Lower lobe of right lung (tissue), 2 donors: ENCODE results near the gene CNPPD1. TPM values are rescaled to one million over a fixed set of nuclear protein-coding genes. Genes with fewer than 3 reads are reported as not detected.

Experiments used
- ATAC-seq, 2 donors: fragments of 200-7000 bp; cut with Tn5 transposase; one replicate each; pipeline ENCODE4 v1.9.1; 2020 to 2022; ENCODE audit warnings: mild to moderate bottlenecking in 2 of 2, moderate library complexity in 2 of 2
- DNase-seq: peaks from one replicate; pipeline ENCODE4 v3.0.0-alpha.2; 2020
- H3K27ac ChIP-seq: fragments of 200-600 bp; one replicate; pipeline ENCODE4 v1.8.0; 2022
- H3K27me3 ChIP-seq: fragments of 200-600 bp; one replicate; pipeline ENCODE4 v1.8.0; 2022; ENCODE audit warnings: low read depth
- H3K36me3 ChIP-seq: fragments of 200-600 bp; one replicate; pipeline ENCODE4 v1.8.0; 2022; ENCODE audit warnings: mild to moderate bottlenecking
- H3K4me1 ChIP-seq: fragments of 200-600 bp; one replicate; pipeline ENCODE4 v1.8.0; 2022
- H3K4me3 ChIP-seq: fragments of 200-600 bp; one replicate; pipeline ENCODE4 v1.8.0; 2022; ENCODE audit warnings: mild to moderate bottlenecking
- H3K9me3 ChIP-seq: fragments of 200-600 bp; one replicate; pipeline ENCODE4 v1.8.0; 2022
- CTCF ChIP-seq: fragments of 200-600 bp; IDR thresholded peaks from one replicate; pipeline ENCODE4 v1.8.0; 2022; ENCODE audit warnings: antibody characterized with exemption, mild to moderate bottlenecking
- intact Hi-C: fragments of 100-400 bp; cut with DNase I; formaldehyde crosslinking; loops from one replicate; pipeline ENCODE4 v1.11.0; 2022
- total RNA-seq: library from RNA; stranded (reverse); fragmentation: NEBNext Ultra II Directional; extraction: Animal tissue kit (Norgen Biotek cat#: 25700); gene quantifications from one replicate; pipeline ENCODE4 v1.2.1, GENCODE V29; 2021
- donor health status: DM: no; HTN: yes; CAD: no; lungs with severe emphysema.

CNPPD1 gene
- total RNA-seq, 1 donor from 2014 or later = 67.7 TPM

GRCh38 chr2:219123356-219124135 lies 53.2 kb downstream of the CNPPD1 start:
- no peak for TF ChIP-seq CTCF
- intact Hi-C loops = no loop called here
- no peak overlapping the region for H3K4me3 ChIP-seq
- H3K27me3 ChIP-seq = no peaks in the 10 kb centered on the region
- H3K27ac ChIP-seq = no peak overlapping the region
- ATAC-seq (no peak), DNase-seq (no peak)
- no peaks in the 10 kb centered on the region for H3K9me3 ChIP-seq
- no peaks in the 10 kb centered on the region for H3K36me3 ChIP-seq
- peaks cover 60% of the 10 kb centered on the region for H3K4me1 ChIP-seq

DNA sequence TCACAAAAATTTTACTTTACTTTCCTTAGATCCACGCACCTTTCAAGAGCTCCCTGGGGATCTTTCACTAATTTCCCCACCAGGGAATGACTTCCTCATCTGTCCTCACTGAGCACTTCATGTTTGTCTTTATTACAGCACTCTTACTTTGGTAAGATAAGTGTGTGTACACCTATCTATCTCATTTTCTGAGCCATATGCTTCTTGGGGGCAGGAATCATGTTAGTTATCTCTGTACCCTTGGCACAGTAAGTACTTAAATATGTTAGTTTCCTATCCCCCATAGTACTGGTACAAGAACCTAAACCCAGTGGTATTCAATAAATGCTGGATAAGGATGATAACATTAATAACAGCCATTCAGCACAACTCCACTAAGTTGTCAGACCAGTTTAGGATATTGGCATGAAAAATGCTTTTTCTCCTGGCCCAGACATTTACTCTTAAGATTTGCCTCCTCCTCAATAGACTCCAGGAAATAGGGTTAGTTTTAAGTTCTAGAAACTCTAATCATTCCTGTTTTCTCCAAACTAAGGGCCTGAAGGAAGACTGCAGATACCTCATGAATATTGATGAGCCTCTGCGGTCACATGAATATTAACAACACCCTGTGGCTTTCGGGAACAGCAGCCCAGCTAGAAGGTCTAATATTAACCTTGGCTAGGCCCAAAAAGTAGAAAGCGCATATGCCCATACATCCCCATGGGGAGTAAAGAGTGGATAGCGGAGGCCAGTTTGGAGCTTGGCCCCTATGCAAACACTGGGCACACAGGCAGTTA lies 54.3 kb downstream of the CNPPD1 start:
- TF ChIP-seq CTCF = no peak
- Histone ChIP-seq H3K4me3 (no peak overlapping the region), H3K36me3 (no peaks in the 10 kb centered on the region), H3K9me3 (no peaks in the 10 kb centered on the region), H3K27ac (peak overlapping the region; percentile 8), H3K4me1 (peaks cover 57% of the 10 kb centered on the region), H3K27me3 (no peaks in the 10 kb centered on the region)
- ATAC-seq (peak in 1 of 2 donors; percentile 52), DNase-seq (no peak)
- intact Hi-C loops = no loop called here

Other genes with a start within 250 kb of the CNPPD1 start
- gene CDK5R2, start 217.3 kb downstream of the CNPPD1 start, total RNA-seq = not detected
- gene FEV, start 191.7 kb downstream of the CNPPD1 start, total RNA-seq = not detected
- not detected for gene CRYBA2, start 183.5 kb downstream of the CNPPD1 start, total RNA-seq
- gene CFAP65, start 135.4 kb downstream of the CNPPD1 start, total RNA-seq = 7.6 TPM
- 0.71 TPM for gene IHH, start 116.0 kb downstream of the CNPPD1 start, total RNA-seq
- 13.0 TPM for gene NHEJ1, start 16.1 kb downstream of the CNPPD1 start, total RNA-seq
- 3.4 TPM for gene SLC23A3, start 6.9 kb downstream of the CNPPD1 start, total RNA-seq
- 82.3 TPM for gene RETREG2, start 1.4 kb upstream of the CNPPD1 start, total RNA-seq
- gene ZFAND2B, start 29.9 kb upstream of the CNPPD1 start, total RNA-seq = 32.6 TPM
- 15.4 TPM for gene ABCB6, start 42.0 kb upstream of the CNPPD1 start, total RNA-seq
- 45.7 TPM for gene ATG9A, start 52.7 kb upstream of the CNPPD1 start, total RNA-seq
- gene ANKZF1, start 52.9 kb upstream of the CNPPD1 start, total RNA-seq = 46.1 TPM
- gene GLB1L, start 68.5 kb upstream of the CNPPD1 start, total RNA-seq = 12.6 TPM
- 26.7 TPM for gene STK16, start 68.6 kb upstream of the CNPPD1 start, total RNA-seq
- gene TUBA4B, start 76.3 kb upstream of the CNPPD1 start, total RNA-seq = 3.5 TPM
- gene TUBA4A, start 77.0 kb upstream of the CNPPD1 start, total RNA-seq = 35.0 TPM
- gene DNAJB2, start 102.4 kb upstream of the CNPPD1 start, total RNA-seq = 76.6 TPM
- gene PTPRN, start 132.5 kb upstream of the CNPPD1 start, total RNA-seq = not detected
- not detected for gene RESP18, start 155.8 kb upstream of the CNPPD1 start, total RNA-seq
- 79.5 TPM for gene DNPEP, start 211.0 kb upstream of the CNPPD1 start, total RNA-seq
- gene DES, start 241.5 kb upstream of the CNPPD1 start, total RNA-seq = 64.5 TPM